CD4-positive, alpha-beta T cell treated with Interleukin-1 beta for 1 hour (primary cell): ENCODE measurements around the gene C7.

ENCODE experiments used
- DNase-seq, 2 donors: peaks; one replicate each; pipeline ENCODE4 v3.0.0-alpha.2; 2020 to 2022

The C7 gene

GRCh38 chr5:40928886-40929448 lies 19.7 kb downstream of the C7 start:
- no peak for DNase-seq

GRCh38 chr5:40932766-40933165 lies 23.5 kb downstream of the C7 start:
- no peak for DNase-seq

GRCh38 chr5:40937075-40937474 lies 27.8 kb downstream of the C7 start:
- DNase-seq, result no peak

GRCh38 chr5:40939753-40940152 lies 30.5 kb downstream of the C7 start:
- no peak for DNase-seq

- DNase-seq, result no peak
These were observed 35.8 kb downstream of the C7 start for GRCh38 chr5:40945111-40945510.

- DNase-seq, result no peak
These were observed 46.0 kb downstream of the C7 start for GRCh38 chr5:40955313-40955712.

- DNase-seq, result no peak
These were observed 47.8 kb downstream of the C7 start for GRCh38 chr5:40957048-40957447.

GRCh38 chr5:40958811-40959210 lies 49.5 kb downstream of the C7 start:
- no peak for DNase-seq

GRCh38 chr5:40960037-40960436 lies 50.7 kb downstream of the C7 start:
- no peak for DNase-seq

GRCh38 chr5:40962207-40962955 lies 53.1 kb downstream of the C7 start:
- no peak for DNase-seq

GRCh38 chr5:40972434-40972833 lies 63.1 kb downstream of the C7 start:
- no peak for DNase-seq

- DNase-seq, result no peak
These were observed 64.2 kb downstream of the C7 start for GRCh38 chr5:40973364-40974004.

- no peak for DNase-seq
These were observed 66.7 kb downstream of the C7 start for GRCh38 chr5:40976041-40976440.

GRCh38 chr5:40976836-40977235 lies 67.5 kb downstream of the C7 start:
- no peak for DNase-seq

- DNase-seq, result no peak
These were observed 72.1 kb downstream of the C7 start for GRCh38 chr5:40981420-40981819.

GRCh38 chr5:40983781-40984180 lies 74.5 kb downstream of the C7 start:
- DNase-seq, result no peak

- DNase-seq, result no peak
These were observed 75.6 kb downstream of the C7 start for GRCh38 chr5:40984884-40985283.

- DNase-seq, result no peak
These were observed 76.2 kb downstream of the C7 start for GRCh38 chr5:40985501-40985900.

GRCh38 chr5:40986666-40987065 lies 77.4 kb downstream of the C7 start:
- no peak for DNase-seq

GRCh38 chr5:40987349-40987748 lies 78.1 kb downstream of the C7 start:
- no peak for DNase-seq

- DNase-seq, result no peak
These were observed 79.6 kb downstream of the C7 start for GRCh38 chr5:40988746-40989510.

- DNase-seq, result no peak
These were observed 82.1 kb downstream of the C7 start for GRCh38 chr5:40991168-40991980.
